Posterior cingulate gyrus (tissue), 11 donors: ENCODE measurements around the gene PNKP.

Experiments used
- DNase-seq, 10 donors: peaks; one replicate each; pipeline versions ENCODE4 v3.0.0 to v3.0.0-alpha.2; 2020 to 2021; ENCODE audit warnings: mixed read lengths in 3 of 10
- intact Hi-C: fragments of 100-400 bp; cut with DNase I; formaldehyde crosslinking; loops from one replicate; pipeline ENCODE4 v1.15.1; 2023

Gene PNKP

GRCh38 chr19:49877020-49877878 is 9.9 kb upstream of the PNKP start, which contains the start of the genes AKT1S1 and TBC1D17:
AKT1S1 (minus strand) TSS chr19:49877355; CDS start chr19:49873295, 4,060 bp downstream.
TBC1D17 (plus strand) TSS chr19:49877702; CDS start chr19:49877724, 22 bp downstream.
- peak; percentile 99 to 100 (median 100) for DNase-seq
- intact Hi-C loops: loop anchor here (1.0 to 10.0 kb wide), 3 partner anchors 27 to 382 kb away; partner anchors contain the start of genes FUZ and RPS11

- intact Hi-C loops: loop anchor here (1.0 to 10.0 kb wide), 3 partner anchors 26 to 382 kb away; partner anchors contain the start of genes FUZ and RPS11
Observed at GRCh38 chr19:49876422-49877019, 9.1 kb upstream of the PNKP start.

GRCh38 chr19:49875857-49876421 is 8.6 kb upstream of the PNKP start:
- intact Hi-C loops: loop anchor here (10.0 kb wide), 1 partner anchor 381 kb away; the partner anchor contains the start of gene RPS11
- peak; percentile 56 to 95 (median 70) for DNase-seq

More at GRCh38 chr19:49876422-49877019, 9.1 kb upstream of the PNKP start:
- DNase-seq: peak; percentile 96 to 100 (median 98)

- intact Hi-C loops: loop anchor here (10.0 kb wide), 1 partner anchor 380 kb away; the partner anchor contains the start of gene RPS11
- no peak for DNase-seq
Observed at GRCh38 chr19:49875177-49875576, 7.8 kb upstream of the PNKP start.

- intact Hi-C loops: loop anchor here (10.0 kb wide), 1 partner anchor 380 kb away; the partner anchor contains the start of gene RPS11
- DNase-seq: no peak
Observed at GRCh38 chr19:49874503-49875157, 7.3 kb upstream of the PNKP start.

- no peak for DNase-seq
Observed at GRCh38 chr19:49873834-49874233, 6.5 kb upstream of the PNKP start.

GRCh38 chr19:49873129-49873521 is 5.7 kb upstream of the PNKP start:
- intact Hi-C loops: loop anchor here (10.0 kb wide), 1 partner anchor 378 kb away; the partner anchor contains the start of gene RPS11

More at GRCh38 chr19:49873834-49874233, 6.5 kb upstream of the PNKP start:
- intact Hi-C loops: loop anchor here (10.0 kb wide), 1 partner anchor 379 kb away; the partner anchor contains the start of gene RPS11

GRCh38 chr19:49872245-49873128 is 5.1 kb upstream of the PNKP start:
- DNase-seq: no peak
- intact Hi-C loops: loop anchor here (10.0 kb wide), 1 partner anchor 378 kb away; the partner anchor contains the start of gene RPS11

More at GRCh38 chr19:49873129-49873521, 5.7 kb upstream of the PNKP start:
- DNase-seq: no peak

- DNase-seq: no peak
- intact Hi-C loops: loop anchor here (10.0 kb wide), 1 partner anchor 377 kb away; the partner anchor contains the start of gene RPS11
Observed at GRCh38 chr19:49871349-49871985, 4.1 kb upstream of the PNKP start.

- intact Hi-C loops: loop anchor here (10.0 kb wide), 1 partner anchor 376 kb away; the partner anchor contains the start of gene RPS11
- DNase-seq: peak in 1 of 10 donors; percentile 77
Observed at GRCh38 chr19:49870309-49870901, 3.0 kb upstream of the PNKP start.

GRCh38 chr19:49869484-49870308 is 2.3 kb upstream of the PNKP start:
- DNase-seq: peak; percentile 95 to 100 (median 97)
- intact Hi-C loops: loop anchor here (10.0 kb wide), 1 partner anchor 375 kb away; the partner anchor contains the start of gene RPS11

GRCh38 chr19:49869009-49869483 is 1.7 kb upstream of the PNKP start:
- no peak for DNase-seq
- intact Hi-C loops: no loop called here

- intact Hi-C loops: no loop called here
- DNase-seq: no peak
Observed at GRCh38 chr19:49864890-49865289, 2.5 kb downstream of the PNKP start.

GRCh38 chr19:49863935-49864320 is 3.4 kb downstream of the PNKP start:
- no peak for DNase-seq
- intact Hi-C loops: no loop called here

GRCh38 chr19:49863254-49863934 is 4.0 kb downstream of the PNKP start:
- intact Hi-C loops: no loop called here

More at GRCh38 chr19:49863254-49863934, 4.0 kb downstream of the PNKP start:
- DNase-seq: no peak
